GM18858 (cell line): ENCODE results near the gene KITLG.
A peak's percentile ranks its signal among the peaks of the same experiment; 100 is the strongest.
"Not testable (repeated sequence)": the region's sequence is repeated elsewhere in the genome, so short reads cannot be mapped to it uniquely, and the experiment has no call there.

Source experiments
- ATAC-seq: cut with Tn5 transposase; IDR thresholded peaks from one replicate; pipeline ENCODE4 v1.9.1; 2021; ENCODE audit not compliant: unreplicated experiment

The KITLG gene, protein sequence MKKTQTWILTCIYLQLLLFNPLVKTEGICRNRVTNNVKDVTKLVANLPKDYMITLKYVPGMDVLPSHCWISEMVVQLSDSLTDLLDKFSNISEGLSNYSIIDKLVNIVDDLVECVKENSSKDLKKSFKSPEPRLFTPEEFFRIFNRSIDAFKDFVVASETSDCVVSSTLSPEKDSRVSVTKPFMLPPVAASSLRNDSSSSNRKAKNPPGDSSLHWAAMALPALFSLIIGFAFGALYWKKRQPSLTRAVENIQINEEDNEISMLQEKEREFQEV

DNA sequence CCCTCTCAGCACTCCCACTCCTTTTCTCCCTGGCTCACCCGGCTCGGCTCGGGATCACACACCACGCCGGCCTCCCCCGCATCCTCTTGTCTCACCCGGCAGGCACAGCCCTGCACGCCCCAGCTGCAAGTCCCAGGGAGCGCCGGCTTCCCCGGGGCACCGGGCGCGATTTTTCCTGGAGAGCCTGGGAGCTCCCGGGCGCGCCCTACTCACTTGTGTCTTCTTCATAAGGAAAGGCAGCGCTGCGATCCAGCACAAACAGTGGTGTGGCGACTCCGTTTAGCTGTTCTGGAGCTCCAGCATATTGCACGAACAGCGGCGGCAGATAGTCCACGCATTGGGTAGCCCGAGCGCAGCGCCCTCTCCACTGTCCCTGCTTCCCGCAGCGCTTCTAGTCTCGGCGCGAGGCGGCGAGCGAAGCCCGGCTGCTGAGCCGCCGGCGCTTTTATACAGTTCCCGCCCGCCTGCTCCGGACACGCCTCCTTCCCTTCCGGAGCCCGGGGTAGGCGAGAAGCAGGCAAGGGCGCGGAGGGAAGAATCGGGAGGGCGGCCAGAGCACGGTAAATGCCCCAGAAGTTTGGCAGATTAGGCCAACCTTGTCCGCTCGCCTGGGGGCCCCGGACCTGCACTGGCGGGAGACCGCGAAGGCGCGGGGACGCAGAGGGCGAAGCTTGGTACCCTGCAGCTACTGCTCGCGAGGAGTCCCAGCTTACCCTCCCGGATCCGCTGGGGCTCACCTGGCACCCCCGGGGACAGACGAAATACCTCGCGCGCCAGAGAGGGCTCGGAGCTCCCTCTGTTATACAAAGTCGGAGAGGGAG is at the start of gene KITLG:
TSS of gene KITLG (minus strand) at position 421 of the 821 bp plus-strand sequence. CDS start at position 228, 193 bp downstream.
- ATAC-seq: peak; percentile 75

DNA sequence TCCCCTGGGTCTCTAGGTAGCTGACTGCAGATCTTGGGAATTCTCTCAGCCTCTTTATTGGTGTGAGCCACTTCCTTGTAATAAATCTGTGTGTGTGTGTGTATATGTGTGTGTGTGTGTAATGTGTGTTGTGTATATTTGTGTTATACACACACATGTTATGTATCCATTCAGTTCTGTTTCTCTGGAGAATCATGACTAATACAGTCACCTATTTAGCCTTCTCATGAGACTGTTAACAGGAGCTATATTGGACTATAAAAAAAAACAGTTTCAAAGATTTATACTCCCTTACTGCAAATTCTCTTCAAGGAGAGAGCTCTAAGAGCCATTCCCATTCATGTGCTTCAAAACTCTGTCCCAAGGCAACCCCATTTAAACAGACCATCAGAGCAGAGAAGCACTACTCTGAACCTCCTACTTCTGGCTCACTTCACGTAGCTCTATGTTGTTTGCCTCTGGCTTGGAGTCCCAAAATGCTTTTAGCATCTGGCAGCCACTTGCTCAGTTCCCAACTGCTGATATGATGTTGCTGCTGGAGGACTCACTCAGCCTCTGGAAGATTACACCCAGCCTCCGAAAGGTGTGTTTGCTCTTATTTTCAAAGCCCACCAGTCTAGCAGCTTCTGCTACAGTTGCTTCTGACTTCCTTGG is 48.7 kb upstream of the KITLG start:
- ATAC-seq: no peak

DNA sequence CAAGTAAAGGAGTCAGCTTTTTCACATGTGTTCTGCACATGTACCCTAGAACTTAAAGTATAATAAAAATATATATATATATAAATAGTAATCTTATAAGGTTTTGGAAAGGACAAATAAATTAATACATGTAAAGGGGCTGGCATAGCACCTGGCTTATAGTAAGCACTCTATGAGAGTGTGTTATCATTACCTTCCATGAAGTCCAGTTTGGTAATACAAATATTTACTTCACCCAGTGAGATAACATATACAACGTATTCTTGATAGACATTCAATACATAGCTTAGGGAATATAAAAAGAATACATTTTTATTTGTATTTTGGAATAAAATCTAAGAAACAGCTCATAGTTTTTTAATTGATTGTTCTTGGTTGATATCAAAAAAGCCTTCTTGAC is 47.8 kb upstream of the KITLG start:
- not testable (repeated sequence) for ATAC-seq

DNA sequence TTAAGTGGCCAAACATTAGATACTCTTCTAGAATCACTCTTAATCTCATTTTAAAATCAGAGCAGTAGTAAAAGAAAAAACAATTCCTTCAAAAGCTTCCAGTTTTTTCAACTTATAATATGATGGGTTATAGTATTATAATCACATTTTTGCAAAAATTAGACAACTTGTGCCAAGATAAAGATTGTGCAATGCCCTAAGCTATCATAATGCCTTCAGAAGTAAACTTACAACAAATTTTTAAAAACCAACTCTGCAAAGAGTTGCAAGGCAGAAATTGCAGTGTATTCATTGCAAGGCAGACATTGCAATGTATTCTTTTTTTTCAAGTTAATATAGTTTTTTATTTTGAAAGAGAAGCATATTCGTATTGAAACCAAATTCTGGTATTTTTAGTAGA is 47.2 kb upstream of the KITLG start:
- ATAC-seq: no peak

DNA sequence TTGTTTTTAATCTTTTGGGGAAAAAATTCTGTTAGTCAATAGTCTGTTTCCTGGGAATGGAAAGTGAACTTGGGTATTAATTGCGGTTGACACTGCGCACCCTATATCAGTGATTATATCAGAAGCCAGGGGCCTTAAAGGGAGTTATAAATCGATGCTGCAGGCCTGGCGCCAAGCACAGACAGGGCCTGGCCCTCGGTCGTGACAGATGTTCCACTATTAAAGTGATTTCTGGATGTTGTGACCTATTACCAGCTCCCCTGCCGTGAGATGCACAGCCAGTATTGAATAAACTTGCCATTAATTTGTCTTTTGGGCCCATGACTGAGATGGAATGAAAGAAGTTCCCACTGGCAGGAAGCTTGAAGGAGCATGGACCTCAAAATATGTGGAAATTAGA is 45.1 kb upstream of the KITLG start:
- no peak for ATAC-seq

DNA sequence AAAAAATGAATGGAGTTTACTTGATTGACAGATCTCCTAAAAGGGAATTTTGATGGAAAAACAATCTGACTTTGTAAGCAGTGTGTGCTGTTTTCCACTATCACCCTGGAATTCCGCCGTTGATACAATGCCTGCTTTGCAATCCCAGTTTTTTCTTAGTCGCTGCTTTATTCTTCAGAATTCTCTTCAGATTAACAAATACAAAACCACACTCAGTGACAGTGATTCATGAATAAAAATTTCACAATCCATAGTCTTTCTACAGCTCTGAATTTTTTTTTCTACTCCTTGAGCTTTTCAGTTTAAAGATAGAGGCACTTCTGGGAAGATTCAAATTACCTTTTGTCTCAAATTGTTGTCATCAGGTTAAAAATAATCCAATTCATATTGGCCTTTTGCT is 44.6 kb upstream of the KITLG start:
- no peak for ATAC-seq

DNA sequence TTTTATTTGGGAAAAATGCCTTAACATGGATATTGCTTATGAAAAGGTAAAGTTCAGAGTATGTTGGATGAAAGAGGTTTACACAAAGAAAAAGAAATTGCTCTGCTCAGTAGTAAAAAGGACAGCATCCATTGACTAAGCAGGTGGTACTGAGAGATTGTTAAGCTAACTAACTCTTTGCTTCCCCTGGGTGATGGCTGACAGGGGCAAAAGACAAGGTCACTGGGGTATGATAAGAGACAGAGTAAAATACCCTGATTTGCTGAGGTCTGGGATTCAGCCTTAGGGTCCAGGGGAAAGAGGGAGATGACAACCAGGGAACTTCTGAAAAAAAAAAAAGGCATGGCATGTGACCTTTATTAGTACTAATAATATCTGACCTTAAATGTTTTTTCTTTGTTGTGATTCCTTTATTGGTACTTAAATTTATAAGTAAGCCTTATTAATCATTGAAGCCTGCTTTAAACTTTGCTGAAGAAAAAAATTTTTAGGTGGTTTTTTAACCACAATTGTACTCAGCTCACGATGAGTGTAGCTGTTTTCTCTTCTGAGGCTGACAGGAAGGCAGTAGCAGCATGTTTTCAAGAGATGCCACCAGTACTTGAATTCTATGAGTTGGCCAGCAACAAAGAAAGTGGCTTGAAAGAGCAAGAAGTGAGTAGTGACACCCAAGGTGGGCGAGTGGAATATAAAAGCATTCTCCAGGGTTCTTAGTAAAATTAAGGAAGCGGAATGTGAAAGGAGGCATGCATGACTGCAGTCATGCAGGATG is 43.7 kb upstream of the KITLG start:
- ATAC-seq: no peak

DNA sequence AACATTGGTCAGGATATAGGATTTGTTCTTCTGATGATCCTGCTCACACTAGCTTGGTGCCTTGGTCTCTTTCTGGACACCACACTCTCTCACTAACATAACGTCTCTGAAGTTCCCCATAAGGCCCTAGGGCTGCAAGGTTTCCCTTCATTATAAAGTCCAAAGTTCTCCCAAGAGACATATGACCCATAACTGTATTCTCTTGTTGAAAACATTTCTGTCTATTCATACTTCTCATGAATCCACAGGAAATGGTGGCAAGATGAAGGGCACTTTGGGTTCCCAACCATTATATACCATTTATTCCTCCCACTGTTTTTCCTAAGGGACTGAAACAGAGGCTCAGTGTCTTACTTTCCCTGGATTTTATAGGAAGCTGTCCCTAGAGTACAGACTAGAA is 37.1 kb upstream of the KITLG start:
- no peak for ATAC-seq

DNA sequence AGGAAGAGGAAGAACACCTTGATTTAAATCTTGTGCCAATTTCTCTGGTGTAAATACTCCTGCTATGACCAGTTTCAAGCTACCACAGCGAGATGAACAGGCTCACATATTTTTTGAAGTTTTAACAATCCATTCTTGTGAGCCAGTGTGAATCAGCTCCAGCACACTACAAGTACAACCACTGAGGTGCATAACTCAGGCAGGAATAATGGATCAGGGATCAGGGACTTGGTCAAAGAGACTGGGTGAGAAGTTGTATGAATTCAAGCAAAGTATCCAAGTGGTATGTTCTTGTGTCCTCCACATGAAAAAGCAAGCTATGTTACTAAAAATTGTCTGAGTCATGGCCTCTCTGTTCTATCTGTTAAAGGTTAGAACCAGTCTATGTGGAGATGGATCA is 35.2 kb upstream of the KITLG start:
- no peak for ATAC-seq

DNA sequence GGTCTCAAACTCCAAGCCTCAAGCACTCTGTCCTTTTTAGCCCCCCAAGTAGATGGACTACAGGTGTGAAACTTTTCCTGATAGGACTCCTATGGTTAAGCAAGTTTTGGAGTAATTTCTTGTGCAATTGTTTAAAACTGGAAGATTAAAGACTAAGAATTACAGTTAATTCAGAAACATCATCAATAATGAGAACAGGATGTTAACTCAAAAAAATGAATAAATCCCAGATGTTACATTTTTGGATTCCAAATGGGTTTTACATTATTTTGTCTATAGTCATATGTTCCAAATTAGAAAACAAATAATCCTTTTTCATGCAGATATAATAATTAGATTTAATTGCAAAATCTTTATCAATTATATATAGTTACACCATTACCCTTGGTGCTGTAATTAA is 24.4 kb upstream of the KITLG start:
- no peak for ATAC-seq

DNA sequence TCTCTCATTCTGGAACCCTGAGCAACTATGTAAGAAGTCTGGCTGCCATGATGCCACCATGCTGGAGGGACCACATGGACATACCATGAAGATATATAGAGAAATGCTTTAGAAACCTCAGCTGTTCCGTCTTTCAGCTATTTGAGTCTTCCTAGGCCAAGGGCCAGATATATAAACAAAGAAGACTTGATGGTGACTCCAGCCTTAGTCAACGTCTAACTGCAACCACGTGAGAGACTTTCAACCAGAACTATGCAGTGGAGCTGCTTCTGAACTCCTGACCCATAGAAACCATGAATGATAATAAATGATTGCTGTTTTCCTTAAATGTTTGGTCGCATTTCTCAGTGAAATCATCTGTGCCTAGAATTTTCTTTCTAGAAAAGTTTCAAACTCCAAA is 20.0 kb upstream of the KITLG start:
- no peak for ATAC-seq

DNA sequence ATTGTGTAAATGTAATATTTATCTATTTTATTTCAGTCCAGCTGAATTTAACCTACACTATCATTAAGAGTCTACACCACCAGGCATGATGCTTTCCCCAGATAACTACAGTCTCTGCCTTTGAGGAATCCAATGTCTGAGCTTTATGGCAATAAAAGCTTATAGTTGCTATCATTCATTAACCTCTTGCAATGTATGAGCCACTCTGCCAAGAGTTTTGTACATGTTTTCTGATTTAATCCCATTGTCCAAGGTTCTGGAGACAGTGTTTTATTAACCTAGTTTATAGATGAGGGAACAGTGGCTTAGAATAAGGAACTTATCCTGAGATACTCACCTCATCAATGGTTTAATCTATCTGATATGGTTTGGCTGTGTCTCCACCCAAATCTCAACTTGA is 17.1 kb upstream of the KITLG start:
- no peak for ATAC-seq

DNA sequence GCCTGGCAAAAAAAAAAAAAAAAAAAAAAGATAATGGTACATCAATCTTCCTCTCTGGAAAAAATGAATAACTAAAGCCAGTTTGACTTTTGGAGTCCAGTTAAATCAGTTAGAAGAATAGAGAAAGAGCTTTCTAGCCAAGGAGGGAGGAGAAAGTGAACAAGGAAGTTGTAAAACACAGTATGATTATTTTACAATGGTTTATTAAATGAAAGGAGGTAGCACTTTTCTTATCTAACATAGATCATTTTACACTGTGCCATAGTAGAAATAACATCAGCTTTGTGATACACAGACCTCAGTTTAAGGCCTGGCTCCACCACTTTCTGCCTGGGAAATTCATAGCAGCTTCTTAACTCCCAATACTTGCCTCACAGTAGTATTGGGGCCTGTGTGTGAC is 15.4 kb upstream of the KITLG start:
- ATAC-seq: no peak

DNA sequence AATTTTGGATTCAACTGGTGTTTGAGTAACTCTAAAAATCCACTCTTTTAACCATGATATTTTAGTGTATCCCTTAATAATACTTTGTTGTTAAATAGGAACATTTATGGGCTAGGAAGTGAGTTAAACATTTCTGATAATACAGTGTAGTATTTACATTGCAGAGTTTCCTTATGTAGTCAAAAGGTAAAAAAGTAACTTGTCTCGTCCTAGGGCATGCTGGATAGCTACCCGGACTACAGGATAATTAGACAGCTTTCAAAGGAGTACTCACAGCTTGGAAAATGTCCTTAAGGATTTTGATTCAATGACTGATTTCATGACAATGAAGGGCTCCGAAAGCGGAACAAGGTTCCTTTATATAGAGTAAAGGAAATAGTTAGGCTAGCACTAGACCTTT is 14.5 kb upstream of the KITLG start:
- no peak for ATAC-seq

DNA sequence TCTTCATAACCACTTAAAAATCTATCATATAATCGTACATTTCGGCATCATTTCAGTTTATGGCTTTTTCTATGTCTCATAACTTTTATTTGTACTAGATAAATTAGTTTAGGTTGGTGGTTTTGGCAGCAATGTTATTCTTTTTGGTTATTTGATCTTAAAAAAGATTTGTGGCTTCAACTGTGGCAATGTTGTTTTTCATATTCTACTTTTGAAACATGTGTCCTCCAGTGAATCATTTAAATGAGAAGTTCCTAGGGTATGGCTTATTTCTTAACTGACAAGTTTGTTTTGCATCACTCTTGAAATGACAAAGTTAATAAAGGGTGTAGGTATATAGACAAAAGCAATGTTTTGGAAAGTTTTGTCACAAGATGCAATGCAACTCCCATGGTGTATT is 11.1 kb upstream of the KITLG start:
- ATAC-seq: no peak

DNA sequence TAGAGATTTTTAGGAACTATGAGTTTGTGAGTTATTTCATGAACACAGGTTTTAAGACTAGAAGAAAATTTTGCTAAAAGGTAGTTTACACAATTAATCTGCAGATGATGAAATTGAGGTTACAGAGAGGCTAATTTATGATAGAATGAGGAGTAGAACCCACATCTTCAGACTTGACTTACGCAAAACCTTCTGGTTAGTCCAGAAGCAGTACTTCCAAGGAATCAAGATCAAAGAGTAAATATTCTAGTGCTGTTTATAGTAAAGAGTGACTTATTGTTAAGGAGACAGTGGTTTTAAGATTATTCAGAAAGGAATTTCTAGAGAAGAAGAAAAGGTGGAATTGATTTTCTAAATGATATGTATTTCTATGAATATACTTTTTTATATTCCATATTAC is 10.6 kb upstream of the KITLG start:
- no peak for ATAC-seq

DNA sequence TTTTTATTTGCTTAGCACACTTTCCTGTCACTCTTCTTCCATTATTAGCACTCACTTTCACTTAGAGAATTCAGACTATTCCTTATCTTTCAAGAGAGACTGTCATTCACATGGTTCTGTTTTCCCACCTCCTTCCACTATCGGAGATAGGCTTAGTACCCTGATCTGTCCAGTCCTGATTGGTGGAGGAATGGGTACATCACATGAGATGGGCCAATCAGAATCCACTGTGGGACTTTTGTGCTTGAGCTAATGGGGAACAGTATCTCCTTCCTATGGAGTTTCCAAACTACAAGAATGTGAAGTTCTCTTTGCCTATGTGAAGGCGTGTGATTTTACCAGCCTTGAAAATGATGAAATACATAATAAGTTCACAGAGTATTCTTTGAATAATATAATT is 4.8 kb upstream of the KITLG start:
- no peak for ATAC-seq

DNA sequence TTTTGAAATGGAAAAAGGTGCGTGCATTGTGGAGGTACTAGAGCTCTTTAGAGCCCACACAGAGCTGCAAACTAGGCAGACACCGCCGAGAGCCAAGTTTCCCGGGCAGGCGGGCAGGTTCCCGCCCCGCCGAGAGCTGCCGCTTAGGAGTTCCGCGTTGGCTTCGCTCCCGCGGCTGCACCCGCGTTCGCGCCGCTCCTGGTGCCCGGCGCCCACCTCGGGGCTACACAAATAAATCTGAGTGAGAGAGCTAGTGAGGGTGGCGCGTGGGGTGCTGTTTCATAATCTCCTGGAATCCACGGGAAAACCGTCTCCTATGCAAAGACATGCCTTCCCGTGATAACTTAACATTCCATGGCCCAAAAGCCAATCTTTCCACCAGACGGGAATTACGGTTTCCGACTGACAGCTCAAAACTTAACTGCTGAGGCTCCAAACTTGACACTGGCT is 645 bp downstream of the KITLG start:
- ATAC-seq: no peak

DNA sequence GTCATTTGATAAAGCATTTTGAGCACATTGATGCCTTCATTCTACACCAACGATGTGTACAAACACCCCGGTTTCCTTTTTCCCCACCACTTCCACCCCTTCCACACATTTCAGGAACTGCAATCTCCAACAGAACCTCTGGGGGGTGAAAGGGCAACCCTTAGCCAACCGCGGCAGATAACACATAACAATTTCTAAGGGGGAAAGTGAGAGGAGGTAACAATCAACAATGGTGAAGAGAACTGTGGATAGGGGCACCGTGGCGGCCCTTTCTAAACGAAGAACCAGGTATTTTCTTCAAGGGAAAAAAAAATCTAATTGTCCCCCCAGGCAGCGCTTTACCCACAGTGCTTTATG is 1.1 kb downstream of the KITLG start:
- no peak for ATAC-seq

DNA sequence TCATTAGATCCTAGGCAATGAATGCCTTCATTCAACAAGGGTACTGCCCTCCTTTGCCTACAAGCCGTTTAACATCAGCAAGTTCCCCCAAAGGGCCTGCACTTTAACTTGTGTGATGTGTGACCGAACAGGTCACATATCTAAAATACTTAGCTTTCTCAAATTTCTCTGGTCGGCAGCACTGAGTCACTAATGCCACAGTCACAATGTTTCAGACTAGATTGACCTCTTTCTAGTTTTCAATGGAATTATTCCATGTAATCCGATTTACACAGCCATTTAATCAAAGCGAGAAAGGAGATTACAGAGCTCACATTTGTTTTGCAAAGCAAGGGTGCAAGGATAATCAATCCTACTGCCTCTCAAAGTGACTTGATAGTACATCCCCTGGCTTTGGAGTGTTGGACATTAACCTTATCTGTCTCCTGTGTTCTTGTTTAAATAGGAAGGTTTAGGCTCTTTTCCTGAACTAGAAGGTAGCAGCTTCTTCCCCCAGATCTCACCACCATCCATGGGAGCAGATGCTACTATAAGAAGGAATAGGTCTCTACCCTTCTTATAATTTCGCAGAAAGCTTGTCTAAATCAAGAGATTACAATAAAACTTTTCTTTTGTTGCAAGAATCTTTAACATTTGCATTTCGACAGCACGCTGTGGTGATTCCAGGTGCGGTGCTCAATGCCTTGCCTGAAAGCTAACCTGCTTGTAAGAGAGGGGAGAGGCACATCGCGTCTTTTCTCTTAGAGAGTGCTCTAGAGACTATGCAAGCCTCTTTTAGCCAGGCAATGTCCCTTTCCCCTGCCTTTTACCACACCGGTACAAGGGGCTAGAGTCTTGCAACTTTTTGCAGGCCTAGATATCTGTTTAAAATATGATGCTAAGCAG is 1.8 kb downstream of the KITLG start:
- ATAC-seq: no peak
